ENCODE data around the gene POC5.

The POC5 gene

GRCh38 chr5:75656311-75657003 lies 60.8 kb downstream of the POC5 start:
- DNase-seq: no peak

- DNase-seq: no peak
Observed at GRCh38 chr5:75654693-75655295, 62.4 kb downstream of the POC5 start.

GRCh38 chr5:75653521-75653920 lies 63.7 kb downstream of the POC5 start:
- no peak for DNase-seq

- DNase-seq: no peak
Observed at GRCh38 chr5:75651575-75652238, 65.5 kb downstream of the POC5 start.

- no peak for DNase-seq
Observed at GRCh38 chr5:75648712-75649111, 68.5 kb downstream of the POC5 start.

DNA sequence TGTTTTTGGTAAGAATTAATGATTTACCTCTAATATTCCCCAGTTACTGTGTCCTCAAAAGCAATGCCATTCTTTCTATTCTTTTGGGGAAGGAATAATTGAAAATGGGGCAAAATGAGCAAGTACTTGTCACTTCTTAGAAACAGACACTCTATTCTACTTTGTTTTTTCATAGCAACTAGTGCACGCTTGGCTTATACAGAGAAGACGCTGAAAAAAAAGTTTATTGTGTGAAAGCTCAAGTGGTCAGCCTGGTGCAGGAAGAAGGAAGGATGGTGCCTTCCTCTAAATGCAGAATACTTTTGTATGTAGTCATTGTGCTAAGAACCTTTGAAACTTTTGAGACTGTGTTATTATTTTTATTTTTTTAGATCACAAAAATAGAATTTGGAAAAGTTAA lies 76.4 kb downstream of the POC5 start:
- no peak for DNase-seq

GRCh38 chr5:75640395-75640794 lies 76.8 kb downstream of the POC5 start:
- no peak for DNase-seq

DNA sequence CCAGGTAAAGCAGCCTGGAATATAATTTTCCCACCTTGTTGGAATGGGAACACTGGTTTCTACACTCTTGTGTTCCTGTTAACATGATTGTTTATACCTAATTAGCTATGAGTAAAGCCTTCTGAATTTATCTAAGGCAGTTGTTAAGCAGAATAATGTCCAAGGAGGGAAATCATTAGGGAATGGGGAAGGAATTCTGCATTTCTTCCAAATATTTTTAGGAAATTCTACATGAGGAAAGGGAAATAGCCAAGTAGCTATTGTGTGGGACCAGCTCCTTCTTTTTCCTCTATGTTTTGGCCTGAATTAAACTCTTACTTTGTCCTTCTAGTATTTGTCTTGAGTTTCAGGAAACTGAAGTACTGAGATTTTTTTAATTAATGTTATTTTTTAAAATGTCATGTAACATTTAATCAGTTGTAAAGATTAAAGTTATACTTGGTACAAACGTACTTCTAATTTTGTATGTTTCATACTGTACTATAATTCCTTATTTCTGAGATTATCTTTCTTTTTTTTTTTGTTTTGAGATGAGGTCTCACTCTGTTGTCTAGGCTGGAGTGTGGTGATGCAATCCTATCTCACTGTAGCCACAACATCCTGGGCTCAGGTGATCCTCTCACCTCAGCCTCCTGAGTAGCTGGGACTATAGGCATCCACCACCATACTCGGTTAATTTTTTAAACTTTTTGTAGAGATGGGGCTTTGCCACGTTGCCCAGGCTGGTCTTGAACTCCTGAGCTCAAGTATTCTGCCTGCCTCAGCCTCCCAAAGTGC lies 77.5 kb downstream of the POC5 start:
- no peak for DNase-seq

GRCh38 chr5:75637949-75638348 lies 79.3 kb downstream of the POC5 start:
- no peak for DNase-seq

DNA sequence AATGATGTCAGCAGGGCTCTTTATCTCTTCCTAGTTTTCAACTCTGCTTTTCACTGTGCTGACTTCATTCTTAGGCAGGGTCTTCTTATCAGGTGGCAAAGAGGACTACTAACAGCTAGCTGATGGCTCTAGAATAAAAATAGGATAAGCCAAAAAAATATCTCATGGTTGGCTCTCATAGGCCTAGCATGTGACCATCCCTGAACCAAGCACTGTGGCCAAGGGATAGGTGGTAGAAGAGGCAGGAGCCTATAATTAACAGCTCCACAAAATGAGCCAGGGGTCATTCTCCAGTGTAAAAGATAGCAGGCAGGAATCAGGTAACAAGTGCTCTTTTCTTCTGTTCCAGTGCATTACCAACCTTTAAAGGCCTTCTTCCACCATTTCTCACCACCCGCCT lies 84.9 kb downstream of the POC5 start:
- DNase-seq: no peak

DNA sequence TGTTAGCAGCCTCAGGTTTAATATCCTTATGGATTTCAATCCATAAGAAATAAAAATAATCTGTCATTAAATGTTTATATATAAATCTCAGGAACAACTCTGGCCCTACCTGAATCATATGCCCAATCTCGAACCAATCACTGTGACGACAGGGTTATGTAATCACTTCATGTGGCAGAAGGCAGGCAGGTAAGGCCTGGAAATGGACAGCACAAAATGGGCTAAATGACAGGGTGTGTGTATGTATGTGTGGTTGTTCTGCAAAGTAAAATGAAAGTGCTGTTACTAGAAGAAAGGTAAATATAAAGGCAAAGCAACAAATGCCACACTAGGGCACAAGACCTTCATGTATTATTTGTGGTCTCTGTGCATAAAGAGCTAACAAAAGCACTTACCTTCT lies 86.4 kb downstream of the POC5 start:
- no peak for DNase-seq

DNA sequence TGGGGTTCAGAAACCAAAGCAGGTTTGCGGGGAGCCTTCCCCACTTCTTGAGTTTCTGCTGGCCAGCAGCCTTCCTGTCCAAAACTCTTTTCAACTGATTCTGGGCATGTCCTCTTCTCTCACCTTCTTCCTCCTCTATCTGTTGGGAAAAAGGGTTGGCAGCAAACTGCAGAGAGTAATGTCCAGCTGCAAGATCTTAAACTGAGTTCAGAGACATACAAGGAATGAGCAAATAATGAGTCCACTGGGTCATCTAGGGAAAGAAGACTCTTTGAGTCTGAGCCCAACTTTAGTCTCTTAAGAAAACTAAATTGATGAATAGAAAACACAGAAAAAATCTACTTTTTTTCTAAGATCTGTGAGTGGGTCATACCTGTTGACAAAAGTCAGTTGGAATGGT lies 89.4 kb downstream of the POC5 start:
- no peak for DNase-seq

DNA sequence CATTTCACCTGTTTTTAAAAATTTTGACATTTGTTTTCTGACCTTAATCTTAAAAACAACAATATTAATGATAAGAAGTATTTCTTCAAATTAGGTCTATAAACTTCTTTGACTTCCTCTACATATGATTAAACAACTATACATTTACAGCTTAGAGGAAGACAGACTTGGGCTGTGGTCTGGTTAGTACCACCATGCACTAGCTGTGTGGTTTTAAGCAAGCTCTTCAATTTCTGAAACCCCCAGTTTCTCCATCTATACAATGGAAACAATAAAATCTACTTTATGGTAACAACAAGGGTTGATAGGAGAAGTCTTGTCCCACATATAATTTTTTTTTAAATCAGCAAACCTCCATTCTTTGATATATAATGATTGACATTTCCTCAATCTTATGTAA lies 90.3 kb downstream of the POC5 start:
- DNase-seq: no peak

Data from activated effector memory CD4-positive, alpha-beta T cell treated with anti-CD3 and anti-CD28 coated beads, Interleukin-2, amount 50 U/mL, for 16 hours (primary cell).